HG03060 (cell line): ENCODE data around the gene MEIS1.

Source experiments
- ATAC-seq: cut with Tn5 transposase; IDR thresholded peaks from one replicate; pipeline ENCODE4 v1.9.1; 2021; ENCODE audit warnings: low read depth, moderate number of reproducible peaks; ENCODE audit not compliant: unreplicated experiment

Gene MEIS1

DNA sequence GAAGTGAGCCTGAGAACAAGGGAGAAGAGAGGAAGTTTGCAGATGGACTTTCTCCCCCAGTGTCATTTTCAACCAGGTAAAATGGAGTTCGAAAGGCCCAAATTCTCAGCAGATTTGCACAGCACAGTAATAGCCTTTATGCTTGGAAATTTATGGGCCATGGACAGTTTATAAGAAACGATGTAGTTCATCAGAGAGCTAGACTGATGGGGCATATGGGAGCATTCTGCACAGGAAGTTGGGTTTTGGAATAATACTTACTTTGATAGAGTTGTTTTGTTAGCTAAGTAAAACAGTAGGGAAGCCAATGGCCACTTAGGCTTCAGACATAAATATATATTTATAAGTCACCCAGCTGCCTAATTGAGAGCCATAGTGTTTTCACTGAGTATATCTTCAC, 169.4 kb downstream of the MEIS1 start:
- no peak for ATAC-seq

GRCh38 chr2:66604976-66605375, 170.1 kb downstream of the MEIS1 start:
- no peak for ATAC-seq

DNA sequence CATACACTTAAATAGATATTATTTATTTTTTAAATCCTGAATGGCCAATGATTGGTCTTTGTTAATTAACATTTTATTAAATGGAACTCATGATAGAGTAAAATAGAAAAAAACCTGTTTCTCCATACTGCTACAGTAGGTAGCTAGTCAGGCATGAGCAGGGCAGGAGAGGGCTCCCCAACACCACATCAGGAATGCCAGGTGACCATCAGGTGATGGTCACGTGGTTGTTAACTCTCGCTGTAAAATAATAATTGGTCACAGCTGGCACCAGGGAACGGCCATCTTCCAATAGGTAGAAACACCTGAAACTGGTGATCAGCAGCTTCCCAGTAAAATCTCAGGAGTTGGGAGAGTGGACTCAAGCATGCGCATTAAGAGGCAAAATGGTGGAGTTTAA, 172.2 kb downstream of the MEIS1 start:
- ATAC-seq = no peak
